ENCODE data around the gene FAM170B. TPM values are rescaled to one million over a fixed set of nuclear protein-coding genes. Genes with fewer than 3 reads are reported as not detected.
A peak's percentile ranks its signal among the peaks of the same experiment; 100 is the strongest.

The FAM170B gene
- total RNA-seq, 1 donor: not detected

GRCh38 chr10:49153971-49154370, 20.1 kb upstream of the FAM170B start:
- H2AFZ ChIP-seq (ENCODE audit: low read length): peak overlapping the region; percentile 3
- no peak overlapping the region for H3K27ac ChIP-seq (ENCODE audit: low read depth, low read length)
- TF ChIP-seq CTCF (IDR thresholded peaks at IDR 0.05; ENCODE audit: extremely low read depth, low read depth, low read length): no peak
- no peaks in the 10 kb centered on the region for H4K20me1 ChIP-seq (ENCODE audit: insufficient read depth, low read length)
- H3K9me3 ChIP-seq (ENCODE audit: low read depth, low read length): no peaks in the 10 kb centered on the region
- H3K4me1 ChIP-seq (ENCODE audit: insufficient read depth, low read length): peaks cover 4% of the 10 kb centered on the region
- peak overlapping the region; percentile 19 for H3K4me2 ChIP-seq (ENCODE audit: insufficient read depth, low read length)
- H3K36me3 ChIP-seq (ENCODE audit: insufficient read depth, low read length): no peaks in the 10 kb centered on the region
- no peaks in the 10 kb centered on the region for H3K79me2 ChIP-seq (ENCODE audit: insufficient read depth, low read length)
- no peak overlapping the region for H3K4me3 ChIP-seq (ENCODE audit: insufficient read depth, low read length)
- H3K27me3 ChIP-seq (ENCODE audit: insufficient read depth, low read length): no peaks in the 10 kb centered on the region
- no peak for DNase-seq (ENCODE audit: insufficient read length, low spot score, missing footprints)

DNA sequence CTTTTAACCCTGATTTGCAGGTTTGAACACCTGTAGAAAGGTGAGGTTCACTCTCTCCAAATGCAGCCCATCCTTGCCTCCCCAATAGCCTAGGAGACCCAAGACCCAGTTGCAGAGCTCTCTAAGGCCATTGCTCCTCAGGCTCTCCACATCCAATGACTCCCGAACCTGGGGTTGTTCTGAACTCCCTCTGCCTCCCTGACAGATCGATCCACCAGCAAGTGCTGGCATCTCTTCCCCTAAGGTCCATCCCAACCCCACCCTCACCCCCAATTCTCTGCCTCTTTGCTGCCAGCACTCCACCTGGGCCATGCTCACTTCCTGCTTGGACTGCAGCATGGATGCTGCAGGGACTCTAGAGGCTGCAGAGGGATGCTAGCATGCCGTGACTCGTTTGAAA, 19.3 kb upstream of the FAM170B start:
- H3K36me3 ChIP-seq (ENCODE audit: insufficient read depth, low read length): no peaks in the 10 kb centered on the region
- H2AFZ ChIP-seq (ENCODE audit: low read length): no peak overlapping the region
- H3K4me1 ChIP-seq (ENCODE audit: insufficient read depth, low read length): peaks cover 4% of the 10 kb centered on the region
- no peak overlapping the region for H3K4me2 ChIP-seq (ENCODE audit: insufficient read depth, low read length)
- no peaks in the 10 kb centered on the region for H3K79me2 ChIP-seq (ENCODE audit: insufficient read depth, low read length)
- no peak overlapping the region for H3K4me3 ChIP-seq (ENCODE audit: insufficient read depth, low read length)
- no peak for TF ChIP-seq CTCF (IDR thresholded peaks at IDR 0.05; ENCODE audit: extremely low read depth, low read depth, low read length)
- H3K27ac ChIP-seq (ENCODE audit: low read depth, low read length): no peak overlapping the region
- H3K27me3 ChIP-seq (ENCODE audit: insufficient read depth, low read length): no peaks in the 10 kb centered on the region
- H4K20me1 ChIP-seq (ENCODE audit: insufficient read depth, low read length): no peaks in the 10 kb centered on the region
- DNase-seq (ENCODE audit: insufficient read length, low spot score, missing footprints): no peak
- no peaks in the 10 kb centered on the region for H3K9me3 ChIP-seq (ENCODE audit: low read depth, low read length)

GRCh38 chr10:49152663-49153062, 18.8 kb upstream of the FAM170B start:
- Histone ChIP-seq H3K27ac (ENCODE audit: low read depth, low read length) (no peak overlapping the region), H3K4me1 (ENCODE audit: insufficient read depth, low read length) (peaks cover 4% of the 10 kb centered on the region), H3K79me2 (ENCODE audit: insufficient read depth, low read length) (no peaks in the 10 kb centered on the region), H3K9me3 (ENCODE audit: low read depth, low read length) (no peaks in the 10 kb centered on the region), H3K36me3 (ENCODE audit: insufficient read depth, low read length) (no peaks in the 10 kb centered on the region), H3K27me3 (ENCODE audit: insufficient read depth, low read length) (no peaks in the 10 kb centered on the region), H2AFZ (ENCODE audit: low read length) (no peak overlapping the region), H3K4me2 (ENCODE audit: insufficient read depth, low read length) (no peak overlapping the region), H4K20me1 (ENCODE audit: insufficient read depth, low read length) (no peaks in the 10 kb centered on the region), H3K4me3 (ENCODE audit: insufficient read depth, low read length) (no peak overlapping the region)
- TF ChIP-seq CTCF (IDR thresholded peaks at IDR 0.05; ENCODE audit: extremely low read depth, low read depth, low read length): no peak
- no peak for DNase-seq (ENCODE audit: insufficient read length, low spot score, missing footprints)

DNA sequence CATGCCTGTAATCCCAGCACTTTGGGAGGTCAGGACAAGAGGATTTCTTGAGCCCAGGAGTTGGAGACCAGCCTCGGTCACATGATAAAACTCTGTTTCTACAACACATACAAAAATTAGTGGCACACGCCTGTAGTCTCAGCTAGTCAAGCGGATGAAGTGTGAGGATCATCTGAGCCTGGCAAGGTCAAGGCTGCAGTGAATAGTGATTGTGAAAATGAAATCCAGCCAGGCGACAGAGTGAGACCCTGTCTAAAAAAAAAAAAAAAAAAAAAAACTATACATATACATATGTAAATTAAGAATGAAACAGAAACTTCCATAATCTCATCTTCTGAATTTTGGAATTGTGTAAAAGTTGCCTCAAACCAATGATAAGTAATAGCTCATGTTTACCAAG, 18.2 kb upstream of the FAM170B start:
- H2AFZ ChIP-seq (ENCODE audit: low read length): no peak overlapping the region
- peaks cover 4% of the 10 kb centered on the region for H3K4me1 ChIP-seq (ENCODE audit: insufficient read depth, low read length)
- H3K4me3 ChIP-seq (ENCODE audit: insufficient read depth, low read length): no peak overlapping the region
- no peak overlapping the region for H3K4me2 ChIP-seq (ENCODE audit: insufficient read depth, low read length)
- no peaks in the 10 kb centered on the region for H3K36me3 ChIP-seq (ENCODE audit: insufficient read depth, low read length)
- H3K9me3 ChIP-seq (ENCODE audit: low read depth, low read length): no peaks in the 10 kb centered on the region
- H3K27me3 ChIP-seq (ENCODE audit: insufficient read depth, low read length): no peaks in the 10 kb centered on the region
- no peak for TF ChIP-seq CTCF (IDR thresholded peaks at IDR 0.05; ENCODE audit: extremely low read depth, low read depth, low read length)
- H3K27ac ChIP-seq (ENCODE audit: low read depth, low read length): no peak overlapping the region
- no peaks in the 10 kb centered on the region for H4K20me1 ChIP-seq (ENCODE audit: insufficient read depth, low read length)
- no peak for DNase-seq (ENCODE audit: insufficient read length, low spot score, missing footprints)
- no peaks in the 10 kb centered on the region for H3K79me2 ChIP-seq (ENCODE audit: insufficient read depth, low read length)
